GM18858 (cell line): ENCODE data around the gene OSBPL9.
"Not testable (repeated sequence)": the region's sequence is repeated elsewhere in the genome, so short reads cannot be mapped to it uniquely, and the experiment has no call there.

ENCODE experiments used
- ATAC-seq: cut with Tn5 transposase; IDR thresholded peaks from one replicate; pipeline ENCODE4 v1.9.1; 2021; ENCODE audit not compliant: unreplicated experiment

The OSBPL9 gene

GRCh38 chr1:51636191-51636590, 19.3 kb downstream of the OSBPL9 start:
- no peak for ATAC-seq

GRCh38 chr1:51636764-51637522, 20.1 kb downstream of the OSBPL9 start:
- no peak for ATAC-seq

- no peak for ATAC-seq
Observed at GRCh38 chr1:51638350-51638749, 21.5 kb downstream of the OSBPL9 start.

- ATAC-seq, result no peak
Observed at GRCh38 chr1:51639694-51640093, 22.8 kb downstream of the OSBPL9 start.

- ATAC-seq, result no peak
Observed at GRCh38 chr1:51641096-51641495, 24.2 kb downstream of the OSBPL9 start.

- ATAC-seq, result no peak
Observed at GRCh38 chr1:51642739-51643142, 25.8 kb downstream of the OSBPL9 start.

- ATAC-seq, result no peak
Observed at GRCh38 chr1:51643362-51643761, 26.5 kb downstream of the OSBPL9 start.

- ATAC-seq, result no peak
Observed at GRCh38 chr1:51644020-51644419, 27.1 kb downstream of the OSBPL9 start.

GRCh38 chr1:51644533-51645197, 27.8 kb downstream of the OSBPL9 start:
- ATAC-seq, result no peak

GRCh38 chr1:51646592-51646991, 29.7 kb downstream of the OSBPL9 start:
- ATAC-seq, result not testable (repeated sequence)

GRCh38 chr1:51648180-51649109, 31.6 kb downstream of the OSBPL9 start:
- ATAC-seq, result no peak

- no peak for ATAC-seq
Observed at GRCh38 chr1:51649593-51650091, 32.8 kb downstream of the OSBPL9 start.

- no peak for ATAC-seq
Observed at GRCh38 chr1:51650198-51650597, 33.3 kb downstream of the OSBPL9 start.

GRCh38 chr1:51651552-51651942, 34.7 kb downstream of the OSBPL9 start:
- ATAC-seq, result no peak

GRCh38 chr1:51652599-51652998, 35.7 kb downstream of the OSBPL9 start:
- no peak for ATAC-seq

- ATAC-seq, result no peak
Observed at GRCh38 chr1:51653127-51653526, 36.2 kb downstream of the OSBPL9 start.

- no peak for ATAC-seq
Observed at GRCh38 chr1:51654000-51654399, 37.1 kb downstream of the OSBPL9 start.

GRCh38 chr1:51656374-51656773, 39.5 kb downstream of the OSBPL9 start:
- no peak for ATAC-seq

GRCh38 chr1:51660580-51660979, 43.7 kb downstream of the OSBPL9 start:
- ATAC-seq, result no peak

GRCh38 chr1:51661081-51661518, 44.2 kb downstream of the OSBPL9 start:
- no peak for ATAC-seq

- ATAC-seq, result no peak
Observed at GRCh38 chr1:51663105-51663504, 46.2 kb downstream of the OSBPL9 start.
